H1 (cell line): ENCODE data around the gene RIN2. TPM values are rescaled to one million over a fixed set of nuclear protein-coding genes. Genes with fewer than 3 reads are reported as not detected.

ENCODE experiments used
- CTCF ChIA-PET: fragments of 300-600 bp; sonication (Branson Sonifier 250); formaldehyde crosslinking; loops from one replicate; lab custom pipeline; 2021; ENCODE audit not compliant: partially characterized antibody; lab: Charles Lee
- POLR2A ChIA-PET: fragments of 300-600 bp; sonication (Branson Sonifier 250); formaldehyde crosslinking; loops from one replicate; lab custom pipeline; 2021; ENCODE audit warnings: inconsistent platforms; ENCODE audit not compliant: partially characterized antibody; lab: Charles Lee
- DNase-seq, 2 experiments: peaks; one replicate each; pipeline versions ENCODE4 v3.0.0 to v3.0.0-alpha.2; 2010 to 2022; ENCODE audit warnings: low spot score in 2 of 2, low read depth in 1 of 2, mixed read lengths in 1 of 2
- FAIRE-seq: peaks from 2 replicates; lab custom pipeline; 2011; peaks lifted over from hg19 to GRCh38; lab: Jason Lieb, UNC
- H2AFZ ChIP-seq: 2 replicates; pipeline ENCODE4 v1.8.1; 2012; ENCODE audit warnings: low read length, inconsistent platforms
- H2AK5ac ChIP-seq: 2 replicates; pipeline ENCODE4 v1.6.1; 2013; ENCODE audit warnings: low read depth, low read length
- H2BK120ac ChIP-seq: replicated peaks from 2 replicates; pipeline ENCODE3; 2013; ENCODE audit warnings: low read depth, low read length, inconsistent platforms
- H2BK12ac ChIP-seq: 2 replicates; pipeline ENCODE4 v1.6.1; 2013; ENCODE audit warnings: low read depth, low read length
- H2BK15ac ChIP-seq: 2 replicates; pipeline ENCODE4 v1.6.1; 2013; ENCODE audit warnings: low read length
- H2BK20ac ChIP-seq: 2 replicates; pipeline ENCODE4 v1.6.1; 2013; ENCODE audit warnings: low read length
- H2BK5ac ChIP-seq: 2 replicates; pipeline ENCODE4 v1.6.1; 2013; ENCODE audit warnings: low read depth, low read length
- H3K14ac ChIP-seq: 2 replicates; pipeline ENCODE4 v1.6.1; 2013; ENCODE audit warnings: inconsistent platforms; ENCODE audit not compliant: insufficient read length
- H3K18ac ChIP-seq: 2 replicates; pipeline ENCODE4 v1.6.1; 2013; ENCODE audit warnings: low read length; ENCODE audit errors: extremely low read depth
- H3K23ac ChIP-seq: 2 replicates; pipeline ENCODE4 v1.6.1; 2013; ENCODE audit warnings: inconsistent platforms; ENCODE audit not compliant: insufficient read length
- H3K23me2 ChIP-seq: 2 replicates; pipeline ENCODE4 v1.6.1; 2013; ENCODE audit warnings: low read depth, low read length
- H3K27ac ChIP-seq: 2 replicates; pipeline ENCODE4 v1.6.1; 2011; ENCODE audit warnings: low read depth, low read length, inconsistent platforms
- H3K27me3 ChIP-seq, 4 experiments: replicated peaks in 1 of 4; 1 replicate in 1 of 4; 2 replicates in 3 of 4; pipeline versions ENCODE4 v1.6.1 to v1.8.1; 2011 to 2013; ENCODE audit warnings: low read length in 3 of 4, mild to moderate bottlenecking in 3 of 4, inconsistent platforms in 2 of 4, mixed read lengths in 2 of 4, moderate library complexity in 1 of 4; ENCODE audit not compliant: control insufficient read depth in 3 of 4, insufficient read depth in 3 of 4; ENCODE audit errors: extremely low read depth in 1 of 4
- H3K36me3 ChIP-seq, 4 experiments: 2 replicates each; pipeline versions ENCODE4 v1.6.1 to v1.8.1; 2011 to 2013; ENCODE audit warnings: mild to moderate bottlenecking in 4 of 4, low read length in 3 of 4, moderate library complexity in 2 of 4, control low read depth in 1 of 4, inconsistent platforms in 1 of 4; ENCODE audit not compliant: insufficient read depth in 4 of 4, control insufficient read depth in 2 of 4
- H3K4ac ChIP-seq: replicated peaks from 2 replicates; pipeline ENCODE3; 2013; ENCODE audit warnings: low read length, low read depth, mixed read lengths, inconsistent platforms; ENCODE audit not compliant: insufficient read length
- H3K4me1 ChIP-seq, 4 experiments: replicated peaks in 1 of 4; 1 replicate in 1 of 4; 2 replicates in 3 of 4; pipeline versions ENCODE4 v1.6.1 to v1.8.1; 2011 to 2013; ENCODE audit warnings: low read length in 3 of 4, inconsistent platforms in 2 of 4, mixed read lengths in 1 of 4; ENCODE audit not compliant: insufficient read depth in 4 of 4, control insufficient read depth in 3 of 4
- H3K4me2 ChIP-seq, 2 experiments: 2 replicates each; pipeline versions ENCODE4 v1.6.1 to v1.8.1; 2011 to 2013; ENCODE audit warnings: low read depth in 2 of 2, low read length in 2 of 2, control low read depth in 1 of 2, inconsistent platforms in 1 of 2, mild to moderate bottlenecking in 1 of 2; ENCODE audit not compliant: insufficient read depth in 1 of 2
- H3K4me3 ChIP-seq, 4 experiments: fragments of 200-600, 300-600 bp in 1 of 4; sonication (generic), shearing (Covaris generic), sonication (Bioruptor Twin) in 1 of 4; 2 replicates each; pipeline versions ENCODE4 v1.5.1 to v1.8.1; 2011 to 2016; ENCODE audit warnings: low read length in 4 of 4, low read depth in 3 of 4, control low read depth in 2 of 4, inconsistent platforms in 2 of 4, mild to moderate bottlenecking in 2 of 4, mixed read lengths in 1 of 4, moderate library complexity in 1 of 4; ENCODE audit not compliant: insufficient read depth in 2 of 4; ENCODE audit errors: extremely low read depth in 1 of 4
- H3K56ac ChIP-seq: replicated peaks from 2 replicates; pipeline ENCODE3; 2013; ENCODE audit warnings: low read depth, mild to moderate bottlenecking, mixed read lengths, low read length, inconsistent platforms; ENCODE audit not compliant: insufficient read length
- H3K79me1 ChIP-seq: 2 replicates; pipeline ENCODE4 v1.6.1; 2013; ENCODE audit warnings: low read depth, low read length, control low read depth
- H3K79me2 ChIP-seq, 2 experiments: 2 replicates each; pipeline versions ENCODE4 v1.6.1 to v1.8.1; 2012 to 2013; ENCODE audit warnings: low read length in 2 of 2, mild to moderate bottlenecking in 2 of 2, inconsistent platforms in 1 of 2; ENCODE audit not compliant: insufficient read depth in 2 of 2, control insufficient read depth in 1 of 2
- H3K9ac ChIP-seq, 4 experiments: replicated peaks in 1 of 4; 1 replicate in 1 of 4; 2 replicates in 3 of 4; pipeline versions ENCODE4 v1.6.1 to v1.8.1; 2011 to 2013; ENCODE audit warnings: low read depth in 3 of 4, low read length in 3 of 4, control low read depth in 2 of 4, mild to moderate bottlenecking in 2 of 4, moderate library complexity in 2 of 4, inconsistent platforms in 1 of 4; ENCODE audit errors: extremely low read depth in 1 of 4
- H3K9me3 ChIP-seq, 2 experiments: 2 replicates each; pipeline versions ENCODE4 v1.6.1 to v1.8.1; 2012 to 2013; ENCODE audit warnings: mild to moderate bottlenecking in 2 of 2, moderate library complexity in 2 of 2, control low read depth in 1 of 2, inconsistent platforms in 1 of 2, low read depth in 1 of 2, low read length in 1 of 2, mixed read lengths in 1 of 2; ENCODE audit not compliant: insufficient read depth in 2 of 2
- H4K20me1 ChIP-seq, 2 experiments: replicated peaks in 1 of 2; 2 replicates each; pipeline versions ENCODE3 to v1.8.1; 2011 to 2013; ENCODE audit warnings: inconsistent platforms in 2 of 2, low read length in 2 of 2, mild to moderate bottlenecking in 1 of 2; ENCODE audit not compliant: insufficient read depth in 2 of 2, control insufficient read depth in 1 of 2
- H4K5ac ChIP-seq: 2 replicates; pipeline ENCODE4 v1.6.1; 2013; ENCODE audit warnings: low read length, low read depth, mixed read lengths, inconsistent platforms; ENCODE audit not compliant: insufficient read length
- H4K8ac ChIP-seq: 2 replicates; pipeline ENCODE4 v1.8.0; 2013; ENCODE audit warnings: mild to moderate bottlenecking, moderate library complexity, low read length, inconsistent platforms; ENCODE audit not compliant: insufficient read depth; ENCODE audit errors: extremely low read depth
- H4K91ac ChIP-seq: replicated peaks from 2 replicates; pipeline ENCODE3; 2013; ENCODE audit warnings: low read length, mixed read lengths, inconsistent platforms; ENCODE audit not compliant: insufficient read length
- CREB1 ChIP-seq: IDR thresholded peaks from 2 replicates; pipeline ENCODE4 v1.6.1; 2012; ENCODE audit warnings: inconsistent platforms
- FOSL1 ChIP-seq: IDR thresholded peaks from 2 replicates; pipeline ENCODE4 v1.6.1; 2011; ENCODE audit warnings: mild to moderate bottlenecking, low read depth, low read length, moderate library complexity; ENCODE audit not compliant: insufficient read depth
- MAFK ChIP-seq: IDR thresholded peaks from 2 replicates; pipeline ENCODE4 v1.6.1; 2012; ENCODE audit warnings: low read depth, mild to moderate bottlenecking, improper control_type of control experiment, low read length
- MAX ChIP-seq: IDR thresholded peaks from 2 replicates; pipeline ENCODE4 v1.6.1; 2012; ENCODE audit warnings: inconsistent platforms
- RBBP5 ChIP-seq: IDR thresholded peaks from 2 replicates; pipeline ENCODE4 v1.7.1; 2012; ENCODE audit warnings: low read depth, mild to moderate bottlenecking, inconsistent platforms, low read length, moderate library complexity, borderline replicate concordance
- RFX5 ChIP-seq: IDR thresholded peaks from 2 replicates; pipeline ENCODE4 v1.6.1; 2011; ENCODE audit warnings: low read depth, low read length, improper control_type of control experiment, borderline replicate concordance
- RXRA ChIP-seq: IDR thresholded peaks from 2 replicates; pipeline ENCODE4 v1.6.1; 2011; ENCODE audit warnings: low read depth, mild to moderate bottlenecking, low read length, moderate library complexity; ENCODE audit not compliant: insufficient read depth
- SP1 ChIP-seq: IDR thresholded peaks from 2 replicates; pipeline ENCODE4 v1.6.1; 2011; ENCODE audit warnings: low read depth, low read length
- USF2 ChIP-seq: IDR thresholded peaks from 2 replicates; pipeline ENCODE4 v1.6.1; 2011; ENCODE audit warnings: low read length, improper control_type of control experiment
- YY1 ChIP-seq: IDR thresholded peaks from 2 replicates; pipeline ENCODE4 v1.6.1; 2011; ENCODE audit warnings: low read depth, mild to moderate bottlenecking, low read length
- WGBS, 2 experiments: shearing (Covaris generic) in 1 of 2; methylation state at CpG; one replicate each; pipeline versions ENCODE4 v1.1.6 to v1.1.7; 2013 to 2015; ENCODE audit warnings: low lambda C conversion rate in 2 of 2, mixed read lengths in 2 of 2, inconsistent platforms in 1 of 2, low coverage in 1 of 2, missing lambda C conversion rate in 1 of 2; ENCODE audit not compliant: insufficient replicate concordance in 2 of 2, insufficient coverage in 1 of 2, insufficient read length in 1 of 2; ENCODE audit errors: extremely low coverage in 1 of 2, missing lambda C conversion rate in 1 of 2; 5-methylcytosine and 5-hydroxymethylcytosine counted together
- polyA plus RNA-seq, 7 experiments: library from polyadenylated mRNA; depleted of rRNA in 3 of 7; stranded (reverse) in 5 of 7; unstranded in 2 of 7; fragments of >200 nt in 5 of 7; fragments of 200-250 nt in 2 of 7; gene quantifications; 1 replicate in 5 of 7; 2 replicates in 1 of 7; 4 replicates in 1 of 7; pipeline versions ENCODE4 v1.2.1 to v1.2.3, GENCODE V29; 2011 to 2013; ENCODE audit warnings: missing spikeins in 2 of 7, mixed read lengths in 2 of 7
- total RNA-seq: library from RNA; stranded (reverse); fragmentation: NEBNext Ultra II Directional; extraction: Animal tissue kit (Norgen Biotek cat#: 25700); gene quantifications from 2 replicates; pipeline ENCODE4 v1.2.1, GENCODE V29; 2021

RIN2 gene
- total and polyA plus RNA-seq, 2 of the 8 experiments (the other 6 are each of a cell fraction or from before 2014, with no cell fraction given) = 0.20 to 1.3 TPM

- Histone ChIP-seq H2AFZ (no peak overlapping the region), H4K20me1 (no peaks in the 10 kb centered on the region), H3K9me3 (peaks cover 4 to 9% of the 10 kb centered on the region in 2 experiments; a peak in 2 of 4 replicates), H3K4ac (no peak overlapping the region), H3K14ac (no peak overlapping the region), H3K79me1 (no peaks in the 10 kb centered on the region), H2BK15ac (no peak overlapping the region), H3K79me2 (no peaks in the 10 kb centered on the region), H3K27me3 (no peaks in the 10 kb centered on the region), H3K4me3 (no peak overlapping the region), H3K27ac (no peak overlapping the region), H3K4me1 (peaks cover 0 to 2% (median 0%) of the 10 kb centered on the region in 4 experiments; a peak in 1 of 7 replicates), H3K36me3 (no peaks in the 10 kb centered on the region), H3K23ac (no peak overlapping the region), H2BK12ac (no peak overlapping the region), H3K23me2 (no peaks in the 10 kb centered on the region), H4K5ac (no peak overlapping the region), H2AK5ac (no peak overlapping the region), H4K8ac (no peak overlapping the region), H2BK20ac (no peak overlapping the region), H4K91ac (no peak overlapping the region), H3K56ac (no peak overlapping the region), H2BK5ac (no peak overlapping the region), H3K4me2 (no peak overlapping the region), H3K18ac (no peak overlapping the region), H3K9ac (no peak overlapping the region), H2BK120ac (no peak overlapping the region)
- 14% methylated on average over 3 of the region's 3 CpGs; no CpG with 5 or more reads in 1 of the 2 experiments for WGBS, 2 experiments
- peak; percentile 79 for FAIRE-seq
- DNase-seq = no peak
- POLR2A ChIA-PET = no interaction called here
- TF ChIP-seq MAFK = no peak
- TF ChIP-seq YY1 = no peak
- no peak for TF ChIP-seq CREB1
- peak; percentile 23; the same call in 1 of the 2 replicates for TF ChIP-seq MAX
- no peak for TF ChIP-seq RBBP5
- TF ChIP-seq SP1 = 0 out of 2 replicates have a peak, but pooled peaks have one; percentile 46
- TF ChIP-seq RFX5 = no peak
- TF ChIP-seq RXRA = 0 out of 2 replicates have a peak, but pooled peaks have one; percentile 68
- TF ChIP-seq USF2 = no peak
- TF ChIP-seq FOSL1 = no peak
- CTCF ChIA-PET = interaction anchor here (0.7 to 2.0 kb wide), 4 partner anchors 9 to 166 kb away, joined by 3 to 6 read pairs (median 3); no protein-coding TSS in a partner anchor
Observed at GRCh38 chr20:19749618-19750071, 8.4 kb upstream of the RIN2 start.
